Panc1 (cell line): ENCODE data around the gene SYT8.

Experiments
- REST ChIP-seq, 2 experiments: IDR thresholded peaks; 2 replicates each; pipeline ENCODE4 v1.6.1; 2011 to 2012; ENCODE audit warnings: low read depth in 2 of 2, control low read depth in 1 of 2, low read length in 1 of 2, mild to moderate bottlenecking in 1 of 2, moderate library complexity in 1 of 2; ENCODE audit not compliant: insufficient read depth in 1 of 2
- TF ChIP-seq, protein P1 (sequence below): fragments of 450-650 bp; IDR thresholded peaks from 2 replicates; pipeline ENCODE4 v1.5.1; 2017; ENCODE audit warnings: mild to moderate bottlenecking

- TF ChIP-seq, protein P1, sequence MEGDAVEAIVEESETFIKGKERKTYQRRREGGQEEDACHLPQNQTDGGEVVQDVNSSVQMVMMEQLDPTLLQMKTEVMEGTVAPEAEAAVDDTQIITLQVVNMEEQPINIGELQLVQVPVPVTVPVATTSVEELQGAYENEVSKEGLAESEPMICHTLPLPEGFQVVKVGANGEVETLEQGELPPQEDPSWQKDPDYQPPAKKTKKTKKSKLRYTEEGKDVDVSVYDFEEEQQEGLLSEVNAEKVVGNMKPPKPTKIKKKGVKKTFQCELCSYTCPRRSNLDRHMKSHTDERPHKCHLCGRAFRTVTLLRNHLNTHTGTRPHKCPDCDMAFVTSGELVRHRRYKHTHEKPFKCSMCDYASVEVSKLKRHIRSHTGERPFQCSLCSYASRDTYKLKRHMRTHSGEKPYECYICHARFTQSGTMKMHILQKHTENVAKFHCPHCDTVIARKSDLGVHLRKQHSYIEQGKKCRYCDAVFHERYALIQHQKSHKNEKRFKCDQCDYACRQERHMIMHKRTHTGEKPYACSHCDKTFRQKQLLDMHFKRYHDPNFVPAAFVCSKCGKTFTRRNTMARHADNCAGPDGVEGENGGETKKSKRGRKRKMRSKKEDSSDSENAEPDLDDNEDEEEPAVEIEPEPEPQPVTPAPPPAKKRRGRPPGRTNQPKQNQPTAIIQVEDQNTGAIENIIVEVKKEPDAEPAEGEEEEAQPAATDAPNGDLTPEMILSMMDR, result no peak
- TF ChIP-seq REST (IDR thresholded peaks at IDR 0.05; ENCODE audit: insufficient read depth in 1 of 2, low read depth in 2 of 2, low read length in 1 of 2), result no peak
Measured at GRCh38 chr11:1845561-1846452, 11.0 kb downstream of the SYT8 start.
